Gastroesophageal sphincter (tissue), 3 donors: ENCODE data around the gene DACT2.

Source experiments
- EP300 ChIP-seq: sonication (generic); formaldehyde crosslinking; IDR thresholded peaks from one replicate; pipeline ENCODE4 v1.6.1; 2017; ENCODE audit warnings: antibody characterized with exemption, mild to moderate bottlenecking
- POLR2A ChIP-seq, 2 donors: fragments of 450-650 bp; IDR thresholded peaks; one replicate each; pipeline ENCODE4 v1.6.1; 2017; ENCODE audit warnings: antibody characterized with exemption in 2 of 2, mild to moderate bottlenecking in 2 of 2, moderate library complexity in 1 of 2
- POLR2AphosphoS5 ChIP-seq: sonication (generic); formaldehyde crosslinking; IDR thresholded peaks from one replicate; pipeline ENCODE4 v1.6.1; 2017; ENCODE audit warnings: antibody characterized with exemption
- TF ChIP-seq, protein P1 (sequence below), 4 experiments: fragments of 200-600 bp in 2 of 4; fragments of 450-650 bp in 2 of 4; sonication (generic) in 1 of 4; IDR thresholded peaks; one replicate each; pipeline ENCODE4 v1.5.1; 2017 to 2019; ENCODE audit warnings: antibody characterized with exemption in 4 of 4, mild to moderate bottlenecking in 2 of 4, moderate library complexity in 2 of 4

DNA sequence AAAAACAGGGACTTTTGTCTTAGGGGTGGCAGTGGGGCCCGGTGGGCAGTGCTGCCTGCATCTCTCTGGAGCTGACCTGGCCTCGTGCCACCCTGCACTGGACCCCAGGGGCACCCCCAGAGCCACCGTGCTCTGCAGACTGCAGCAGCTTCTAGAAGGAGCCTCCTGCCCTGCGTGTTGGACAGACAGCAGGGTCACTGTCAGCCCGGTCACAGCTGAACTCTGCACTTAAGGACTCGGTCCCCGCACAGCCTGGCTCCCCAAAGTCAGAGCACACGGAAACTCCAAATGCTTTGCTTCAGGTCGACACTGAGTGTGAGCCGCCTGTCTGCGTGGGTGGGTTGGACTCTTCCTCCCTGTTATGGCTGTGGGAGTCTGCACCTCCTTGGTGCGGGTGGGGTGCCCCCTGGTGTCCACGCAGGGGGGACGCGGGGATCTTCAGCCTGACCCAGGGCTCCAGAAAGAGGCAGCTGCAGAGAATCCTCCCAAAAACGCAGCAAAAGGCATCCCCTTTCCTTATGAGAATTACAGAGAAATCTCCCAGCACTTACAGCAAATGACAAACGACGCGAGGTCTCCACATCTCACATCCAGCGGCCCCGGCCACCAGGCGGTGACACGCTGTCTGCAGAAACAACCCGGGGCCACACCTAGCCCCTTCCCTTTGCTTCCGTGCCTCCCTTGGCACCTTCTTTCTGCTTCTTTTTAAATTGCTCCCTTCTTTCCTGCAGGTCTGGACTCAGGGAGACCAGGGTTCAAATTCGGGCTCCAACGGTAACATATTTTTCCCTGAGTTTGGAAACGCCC is 36.3 kb upstream of the DACT2 start:
- TF ChIP-seq, protein P1, sequence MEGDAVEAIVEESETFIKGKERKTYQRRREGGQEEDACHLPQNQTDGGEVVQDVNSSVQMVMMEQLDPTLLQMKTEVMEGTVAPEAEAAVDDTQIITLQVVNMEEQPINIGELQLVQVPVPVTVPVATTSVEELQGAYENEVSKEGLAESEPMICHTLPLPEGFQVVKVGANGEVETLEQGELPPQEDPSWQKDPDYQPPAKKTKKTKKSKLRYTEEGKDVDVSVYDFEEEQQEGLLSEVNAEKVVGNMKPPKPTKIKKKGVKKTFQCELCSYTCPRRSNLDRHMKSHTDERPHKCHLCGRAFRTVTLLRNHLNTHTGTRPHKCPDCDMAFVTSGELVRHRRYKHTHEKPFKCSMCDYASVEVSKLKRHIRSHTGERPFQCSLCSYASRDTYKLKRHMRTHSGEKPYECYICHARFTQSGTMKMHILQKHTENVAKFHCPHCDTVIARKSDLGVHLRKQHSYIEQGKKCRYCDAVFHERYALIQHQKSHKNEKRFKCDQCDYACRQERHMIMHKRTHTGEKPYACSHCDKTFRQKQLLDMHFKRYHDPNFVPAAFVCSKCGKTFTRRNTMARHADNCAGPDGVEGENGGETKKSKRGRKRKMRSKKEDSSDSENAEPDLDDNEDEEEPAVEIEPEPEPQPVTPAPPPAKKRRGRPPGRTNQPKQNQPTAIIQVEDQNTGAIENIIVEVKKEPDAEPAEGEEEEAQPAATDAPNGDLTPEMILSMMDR (IDR thresholded peaks at IDR 0.05) = peak in 3 of 4 experiments; percentile 39 to 78 (median 68)
- TF ChIP-seq POLR2A (IDR thresholded peaks at IDR 0.05) (no peak), POLR2AphosphoS5 (no peak), EP300 (no peak)
